HepG2 (cell line): Measurements from ENCODE around the gene UBXN1. TPM values are rescaled to one million over a fixed set of nuclear protein-coding genes. Genes with fewer than 3 reads are reported as not detected.
A peak's percentile ranks its signal among the peaks of the same experiment; 100 is the strongest.

Source experiments
- ATRX ChIP-seq: sonication (generic); formaldehyde crosslinking; IDR thresholded peaks from 2 replicates; pipeline ENCODE4 v1.4.0; 2020; ENCODE audit warnings: missing genetic modification reagents, borderline replicate concordance
- BRCA1 ChIP-seq: sonication (generic); formaldehyde crosslinking; IDR thresholded peaks from 2 replicates; pipeline ENCODE4 v1.4.0; 2020; ENCODE audit warnings: missing genetic modification reagents
- CHCHD3 ChIP-seq: sonication (generic); formaldehyde crosslinking; IDR thresholded peaks from 2 replicates; pipeline ENCODE4 v1.8.0; 2022; ENCODE audit warnings: mild to moderate bottlenecking, missing genetic modification reagents, moderate library complexity
- EHMT2 ChIP-seq: fragments of 200-600 bp; sonication (generic); IDR thresholded peaks from 2 replicates; pipeline ENCODE4 v1.7.0; 2017; ENCODE audit warnings: antibody characterized with exemption, low read depth, low read length, borderline replicate concordance
- MIER2 ChIP-seq: IDR thresholded peaks from 2 replicates; pipeline ENCODE4 v1.6.1; 2016; ENCODE audit warnings: missing biosample characterization, missing genetic modification reagents
- MXD4 ChIP-seq: IDR thresholded peaks from 2 replicates; pipeline ENCODE4 v1.6.1; 2016; ENCODE audit warnings: mild to moderate bottlenecking, missing biosample characterization, missing genetic modification reagents
- NR2F1 ChIP-seq, 2 experiments: fragments of 450-650 bp in 1 of 2; formaldehyde crosslinking in 1 of 2; IDR thresholded peaks; 2 replicates each; pipeline versions ENCODE4 v1.5.0 to v1.6.1; 2016 to 2020; ENCODE audit warnings: mild to moderate bottlenecking in 1 of 2, missing compliant biosample characterization in 1 of 2, missing genetic modification reagents in 1 of 2, moderate library complexity in 1 of 2
- PTBP1 ChIP-seq: fragments of 200-400 bp; formaldehyde crosslinking; IDR thresholded peaks from 2 replicates; pipeline ENCODE4 v1.6.1; 2018; ENCODE audit warnings: low read length, low read depth; ENCODE audit not compliant: poor library complexity, severe bottlenecking
- SP1 ChIP-seq, 2 experiments: fragments of 450-650 bp in 1 of 2; sonication (generic) in 1 of 2; formaldehyde crosslinking in 1 of 2; IDR thresholded peaks; 2 replicates each; pipeline versions ENCODE4 v1.4.0 to v1.6.1; 2016 to 2020; ENCODE audit warnings: missing genetic modification reagents in 1 of 2
- ZBTB21 ChIP-seq: sonication (generic); formaldehyde crosslinking; IDR thresholded peaks from 2 replicates; pipeline ENCODE4 v1.4.0; 2020; ENCODE audit warnings: missing genetic modification reagents
- ZC3H4 ChIP-seq: sonication (generic); formaldehyde crosslinking; IDR thresholded peaks from 2 replicates; pipeline ENCODE4 v1.4.0; 2020; ENCODE audit warnings: missing genetic modification reagents, borderline replicate concordance
- ZNF143 ChIP-seq: sonication (generic); formaldehyde crosslinking; IDR thresholded peaks from 2 replicates; pipeline ENCODE4 v1.4.0; 2020; ENCODE audit warnings: missing genetic modification reagents
- ZNF225 ChIP-seq: sonication (generic); formaldehyde crosslinking; IDR thresholded peaks from 2 replicates; pipeline ENCODE4 v1.4.0; 2020; ENCODE audit warnings: mild to moderate bottlenecking, missing genetic modification reagents
- ZNF350 ChIP-seq: sonication (generic); formaldehyde crosslinking; IDR thresholded peaks from 2 replicates; pipeline ENCODE4 v1.4.0; 2020; ENCODE audit warnings: mild to moderate bottlenecking, low read depth, missing genetic modification reagents, borderline replicate concordance
- ZNF557 ChIP-seq: sonication (generic); formaldehyde crosslinking; IDR thresholded peaks from 2 replicates; pipeline ENCODE4 v1.4.0; 2020; ENCODE audit warnings: missing genetic modification reagents
- ZNF780A ChIP-seq: sonication (generic); formaldehyde crosslinking; IDR thresholded peaks from 2 replicates; pipeline ENCODE4 v1.8.0; 2022; ENCODE audit warnings: mild to moderate bottlenecking, missing genetic modification reagents, moderate library complexity
- ZNF839 ChIP-seq: sonication (generic); formaldehyde crosslinking; IDR thresholded peaks from 2 replicates; pipeline ENCODE4 v1.4.0; 2020; ENCODE audit warnings: missing genetic modification reagents, mild to moderate bottlenecking, borderline replicate concordance
- polyA plus RNA-seq, 8 experiments: library from polyadenylated mRNA; depleted of rRNA in 3 of 8; stranded (reverse) in 7 of 8; unstranded in 1 of 8; fragments of >200 nt; fragmentation: Illumina TruSeq in 4 of 8; extraction: Trizol in 4 of 8; gene quantifications; 2 replicates each; pipeline versions ENCODE4 v1.2.1 to v1.2.3, GENCODE V29; 2011 to 2016; ENCODE audit warnings: low read depth in 4 of 8, missing spikeins in 1 of 8, mixed read lengths in 1 of 8; ENCODE audit not compliant: insufficient read depth in 1 of 8
- total RNA-seq, 5 experiments: library from RNA; depleted of rRNA; stranded (reverse); fragments of >200 nt; fragmentation: Illumina TruSeq; extraction: Trizol; gene quantifications; 2 replicates each; pipeline ENCODE4 v1.2.3, GENCODE V29; 2016; ENCODE audit warnings: low read depth in 1 of 5
- TF ChIP-seq, protein P1 (sequence below): sonication (generic); formaldehyde crosslinking; IDR thresholded peaks from 2 replicates; pipeline ENCODE4 v1.9.0; 2021; ENCODE audit warnings: missing genetic modification reagents, mild to moderate bottlenecking, borderline replicate concordance
- TF ChIP-seq, protein P2 (sequence below): sonication (generic); formaldehyde crosslinking; IDR thresholded peaks from 2 replicates; pipeline ENCODE4 v1.8.0; 2023; ENCODE audit warnings: mild to moderate bottlenecking, missing genetic modification reagents
- TF ChIP-seq, protein P3 (sequence below): IDR thresholded peaks from 2 replicates; pipeline ENCODE4 v1.4.0; 2020; ENCODE audit warnings: mild to moderate bottlenecking, missing genetic modification reagents
- TF ChIP-seq, protein P4 (sequence below): sonication (generic); formaldehyde crosslinking; IDR thresholded peaks from 2 replicates; pipeline ENCODE4 v1.4.0; 2020; ENCODE audit warnings: mild to moderate bottlenecking, missing genetic modification reagents, borderline replicate concordance

UBXN1 gene
- total and polyA plus RNA-seq, 2 of the 13 experiments (the other 11 are each of a cell fraction or from before 2014, with no cell fraction given) = 47.5 to 52.4 TPM

DNA sequence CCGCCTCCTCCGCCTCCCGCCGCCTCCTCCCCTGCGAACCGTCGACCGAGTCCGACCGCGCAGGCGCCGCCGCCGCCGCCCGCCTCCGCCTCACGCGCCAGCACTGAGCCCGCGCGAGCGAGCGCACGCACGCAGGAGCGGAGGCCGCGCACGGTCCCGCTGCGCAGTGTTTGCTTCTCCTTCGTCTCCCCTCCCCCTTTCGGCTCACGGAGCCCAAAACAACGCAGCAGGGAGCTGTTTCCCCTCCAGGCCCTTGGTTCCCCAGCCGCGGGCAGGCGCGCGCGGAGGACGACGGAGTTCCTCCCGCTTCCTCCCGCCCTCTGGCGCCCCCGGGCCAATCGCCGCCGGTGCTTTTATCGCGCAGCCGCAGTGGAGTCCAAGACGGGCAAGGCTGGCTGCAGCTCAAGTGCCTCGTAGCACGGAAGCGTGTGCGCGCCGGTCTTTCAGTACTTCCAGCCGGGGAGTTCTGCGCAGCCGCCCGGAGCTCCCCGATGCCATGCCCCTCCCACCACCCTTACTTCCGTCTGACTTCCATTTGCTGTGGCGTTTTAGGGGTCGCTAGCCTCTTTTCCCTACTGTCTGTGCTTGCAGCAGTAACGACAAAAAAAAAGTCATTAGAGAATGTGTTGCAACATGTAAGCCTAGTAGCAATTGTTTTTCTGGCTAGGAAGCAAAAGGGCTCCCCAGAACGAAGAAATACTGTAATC, 48.4 kb upstream of the UBXN1 start, which contains the start of gene HNRNPUL2 (continued):
- TF ChIP-seq, protein P1, sequence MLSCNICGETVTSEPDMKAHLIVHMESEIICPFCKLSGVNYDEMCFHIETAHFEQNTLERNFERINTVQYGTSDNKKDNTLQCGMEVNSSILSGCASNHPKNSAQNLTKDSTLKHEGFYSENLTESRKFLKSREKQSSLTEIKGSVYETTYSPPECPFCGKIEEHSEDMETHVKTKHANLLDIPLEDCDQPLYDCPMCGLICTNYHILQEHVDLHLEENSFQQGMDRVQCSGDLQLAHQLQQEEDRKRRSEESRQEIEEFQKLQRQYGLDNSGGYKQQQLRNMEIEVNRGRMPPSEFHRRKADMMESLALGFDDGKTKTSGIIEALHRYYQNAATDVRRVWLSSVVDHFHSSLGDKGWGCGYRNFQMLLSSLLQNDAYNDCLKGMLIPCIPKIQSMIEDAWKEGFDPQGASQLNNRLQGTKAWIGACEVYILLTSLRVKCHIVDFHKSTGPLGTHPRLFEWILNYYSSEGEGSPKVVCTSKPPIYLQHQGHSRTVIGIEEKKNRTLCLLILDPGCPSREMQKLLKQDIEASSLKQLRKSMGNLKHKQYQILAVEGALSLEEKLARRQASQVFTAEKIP (CRISPR knock-in tag) = no peak
- TF ChIP-seq ATRX (CRISPR knock-in tag) (no peak), ZNF143 (CRISPR knock-in tag) (peak; percentile 73), MXD4 (CRISPR knock-in tag) (peak; percentile 94), ZNF225 (peak; percentile 87), NR2F1 (CRISPR knock-in tag; IDR thresholded peaks at IDR 0.05) (no peak), PTBP1 (peak; percentile 89), CHCHD3 (CRISPR knock-in tag) (no peak), ZNF780A (CRISPR knock-in tag) (no peak), ZC3H4 (CRISPR knock-in tag) (no peak), MIER2 (0 out of 2 replicates have a peak, but pooled peaks have one; percentile 47), ZNF557 (CRISPR knock-in tag) (peak; percentile 63; the same call in 1 of the 2 replicates), BRCA1 (no peak; the same call in 1 of the 2 replicates), ZBTB21 (CRISPR knock-in tag) (no peak), ZNF839 (no peak; the same call in 1 of the 2 replicates), EHMT2 (no peak), SP1 (IDR thresholded peaks at IDR 0.05) (no peak), SP1 (CRISPR knock-in tag; IDR thresholded peaks at IDR 0.05) (peak; percentile 64), ZNF350 (peak; percentile 58; the same call in 1 of the 2 replicates)
- TF ChIP-seq, protein P2, sequence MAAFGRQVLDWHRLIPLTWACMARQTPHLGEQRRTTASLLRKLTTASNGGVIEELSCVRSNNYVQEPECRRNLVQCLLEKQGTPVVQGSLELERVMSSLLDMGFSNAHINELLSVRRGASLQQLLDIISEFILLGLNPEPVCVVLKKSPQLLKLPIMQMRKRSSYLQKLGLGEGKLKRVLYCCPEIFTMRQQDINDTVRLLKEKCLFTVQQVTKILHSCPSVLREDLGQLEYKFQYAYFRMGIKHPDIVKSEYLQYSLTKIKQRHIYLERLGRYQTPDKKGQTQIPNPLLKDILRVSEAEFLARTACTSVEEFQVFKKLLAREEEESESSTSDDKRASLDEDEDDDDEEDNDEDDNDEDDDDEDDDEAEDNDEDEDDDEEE = peak; percentile 77; the same call in 1 of the 2 replicates
- TF ChIP-seq, protein P3, sequence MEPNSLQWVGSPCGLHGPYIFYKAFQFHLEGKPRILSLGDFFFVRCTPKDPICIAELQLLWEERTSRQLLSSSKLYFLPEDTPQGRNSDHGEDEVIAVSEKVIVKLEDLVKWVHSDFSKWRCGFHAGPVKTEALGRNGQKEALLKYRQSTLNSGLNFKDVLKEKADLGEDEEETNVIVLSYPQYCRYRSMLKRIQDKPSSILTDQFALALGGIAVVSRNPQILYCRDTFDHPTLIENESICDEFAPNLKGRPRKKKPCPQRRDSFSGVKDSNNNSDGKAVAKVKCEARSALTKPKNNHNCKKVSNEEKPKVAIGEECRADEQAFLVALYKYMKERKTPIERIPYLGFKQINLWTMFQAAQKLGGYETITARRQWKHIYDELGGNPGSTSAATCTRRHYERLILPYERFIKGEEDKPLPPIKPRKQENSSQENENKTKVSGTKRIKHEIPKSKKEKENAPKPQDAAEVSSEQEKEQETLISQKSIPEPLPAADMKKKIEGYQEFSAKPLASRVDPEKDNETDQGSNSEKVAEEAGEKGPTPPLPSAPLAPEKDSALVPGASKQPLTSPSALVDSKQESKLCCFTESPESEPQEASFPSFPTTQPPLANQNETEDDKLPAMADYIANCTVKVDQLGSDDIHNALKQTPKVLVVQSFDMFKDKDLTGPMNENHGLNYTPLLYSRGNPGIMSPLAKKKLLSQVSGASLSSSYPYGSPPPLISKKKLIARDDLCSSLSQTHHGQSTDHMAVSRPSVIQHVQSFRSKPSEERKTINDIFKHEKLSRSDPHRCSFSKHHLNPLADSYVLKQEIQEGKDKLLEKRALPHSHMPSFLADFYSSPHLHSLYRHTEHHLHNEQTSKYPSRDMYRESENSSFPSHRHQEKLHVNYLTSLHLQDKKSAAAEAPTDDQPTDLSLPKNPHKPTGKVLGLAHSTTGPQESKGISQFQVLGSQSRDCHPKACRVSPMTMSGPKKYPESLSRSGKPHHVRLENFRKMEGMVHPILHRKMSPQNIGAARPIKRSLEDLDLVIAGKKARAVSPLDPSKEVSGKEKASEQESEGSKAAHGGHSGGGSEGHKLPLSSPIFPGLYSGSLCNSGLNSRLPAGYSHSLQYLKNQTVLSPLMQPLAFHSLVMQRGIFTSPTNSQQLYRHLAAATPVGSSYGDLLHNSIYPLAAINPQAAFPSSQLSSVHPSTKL (CRISPR knock-in tag) = no peak
- TF ChIP-seq, protein P4, sequence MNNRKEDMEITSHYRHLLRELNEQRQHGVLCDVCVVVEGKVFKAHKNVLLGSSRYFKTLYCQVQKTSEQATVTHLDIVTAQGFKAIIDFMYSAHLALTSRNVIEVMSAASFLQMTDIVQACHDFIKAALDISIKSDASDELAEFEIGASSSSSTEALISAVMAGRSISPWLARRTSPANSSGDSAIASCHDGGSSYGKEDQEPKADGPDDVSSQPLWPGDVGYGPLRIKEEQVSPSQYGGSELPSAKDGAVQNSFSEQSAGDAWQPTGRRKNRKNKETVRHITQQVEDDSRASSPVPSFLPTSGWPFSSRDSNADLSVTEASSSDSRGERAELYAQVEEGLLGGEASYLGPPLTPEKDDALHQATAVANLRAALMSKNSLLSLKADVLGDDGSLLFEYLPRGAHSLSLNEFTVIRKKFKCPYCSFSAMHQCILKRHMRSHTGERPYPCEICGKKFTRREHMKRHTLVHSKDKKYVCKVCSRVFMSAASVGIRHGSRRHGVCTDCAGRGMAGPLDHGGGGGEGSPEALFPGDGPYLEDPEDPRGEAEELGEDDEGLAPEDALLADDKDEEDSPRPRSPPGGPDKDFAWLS (CRISPR knock-in tag) = no peak
